Memory B cell (primary cell): Measurements from ENCODE around the gene SLC38A8.

Experiments used
- ATAC-seq: fragments of 150-1000 bp; cut with Tn5 transposase; 2 replicates; pipeline ENCODE4 v1.10.0; 2021; ENCODE audit warnings: low read depth, mild to moderate bottlenecking, moderate library complexity
- DNase-seq, 2 donors: peaks; one replicate each; pipeline ENCODE4 v3.0.0; 2022; ENCODE audit warnings: low spot score in 2 of 2
- H3K27ac Mint-ChIP-seq: one replicate; pipeline ENCODE4 v1.8.0; 2022; ENCODE audit warnings: mild to moderate bottlenecking, moderate library complexity, mixed read lengths
- H3K27me3 Mint-ChIP-seq: one replicate; pipeline ENCODE4 v1.8.0; 2022; ENCODE audit warnings: mixed read lengths
- H3K36me3 Mint-ChIP-seq: one replicate; pipeline ENCODE4 v1.8.0; 2022; ENCODE audit warnings: mild to moderate bottlenecking, mixed read lengths
- H3K4me1 Mint-ChIP-seq: one replicate; pipeline ENCODE4 v1.8.0; 2022; ENCODE audit warnings: mixed read lengths
- H3K4me3 Mint-ChIP-seq: one replicate; pipeline ENCODE4 v1.8.0; 2022; ENCODE audit warnings: mild to moderate bottlenecking, moderate library complexity, mixed read lengths
- H3K9me3 Mint-ChIP-seq: one replicate; pipeline ENCODE4 v1.8.0; 2022; ENCODE audit warnings: mixed read lengths

Gene SLC38A8

GRCh38 chr16:83975590-83976260 lies 66.9 kb downstream of the SLC38A8 start:
- H3K4me1 Mint-ChIP-seq = peaks cover 2% of the 10 kb centered on the region
- no peak for DNase-seq

DNA sequence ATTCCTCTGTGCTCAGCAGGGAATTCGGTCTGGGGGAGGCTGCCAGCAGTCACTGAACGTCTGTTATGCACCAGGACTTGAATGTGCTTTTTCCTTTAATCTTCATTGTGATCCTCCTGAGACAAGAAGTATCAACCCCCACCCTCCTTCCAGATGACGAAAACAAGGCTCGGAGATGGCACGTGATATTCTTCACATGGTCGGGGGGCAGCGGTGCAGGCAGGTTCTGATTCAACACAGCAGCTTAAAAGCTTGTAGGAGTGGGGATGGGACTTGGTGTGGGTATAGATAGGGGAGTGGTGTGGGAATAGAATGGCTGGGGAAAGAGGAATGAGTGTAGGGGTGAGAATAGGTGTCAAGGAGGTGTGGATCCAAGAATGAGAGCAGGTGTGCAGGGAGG lies 68.1 kb downstream of the SLC38A8 start:
- ATAC-seq = no peak

More at GRCh38 chr16:83975590-83976260, 66.9 kb downstream of the SLC38A8 start:
- Mint-ChIP-seq H3K4me3 (no peak overlapping the region), H3K27ac (no peak overlapping the region), H3K36me3 (peaks cover 2% of the 10 kb centered on the region), H3K9me3 (peaks cover 6% of the 10 kb centered on the region), H3K27me3 (peaks cover 15% of the 10 kb centered on the region)
- ATAC-seq = no peak

DNA sequence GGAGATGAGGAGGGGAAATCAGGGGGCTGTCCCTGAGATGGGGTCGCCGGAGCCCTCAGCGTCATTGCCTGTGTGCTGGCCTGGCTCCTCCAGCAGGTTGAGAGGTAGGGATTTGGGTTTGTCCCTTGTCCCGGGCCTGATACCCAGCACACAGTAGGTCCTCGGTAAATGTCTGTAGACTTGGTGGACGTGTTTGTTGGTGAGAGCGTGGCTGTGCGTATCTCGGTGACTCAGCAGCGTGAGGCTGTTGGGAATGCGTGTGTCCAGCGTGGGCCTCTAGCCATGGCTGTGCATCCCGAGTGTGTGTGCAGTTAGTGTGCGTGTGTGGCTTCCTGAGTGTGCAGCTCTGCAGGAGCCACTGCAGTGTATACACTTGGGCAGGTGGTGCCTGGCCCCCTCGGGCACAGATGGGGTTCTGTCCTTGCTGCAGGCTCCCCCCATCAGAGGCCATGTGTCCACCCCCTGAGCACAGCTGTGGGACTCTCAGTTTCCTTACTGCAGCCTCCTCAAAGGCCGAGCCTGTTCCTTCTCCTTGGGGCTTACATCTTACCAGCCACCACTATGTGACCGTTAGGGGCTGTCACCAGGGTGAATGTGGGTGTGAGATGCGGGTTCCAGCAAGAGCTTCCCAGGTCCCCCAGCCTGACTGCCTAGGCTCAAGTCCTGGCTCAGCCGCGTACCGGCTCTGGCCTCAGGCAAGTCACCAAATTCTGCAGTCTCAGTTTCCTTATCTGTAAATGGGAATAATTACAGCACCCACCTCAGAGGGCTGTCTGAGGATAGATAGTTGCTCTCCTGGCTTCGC lies 68.8 kb downstream of the SLC38A8 start:
- Mint-ChIP-seq H3K4me1 (peaks cover 6% of the 10 kb centered on the region), H3K27me3 (peaks cover 24% of the 10 kb centered on the region), H3K36me3 (peaks cover 2% of the 10 kb centered on the region), H3K9me3 (peaks cover 3% of the 10 kb centered on the region), H3K27ac (no peak overlapping the region), H3K4me3 (no peak overlapping the region)
- DNase-seq (no peak), ATAC-seq (no peak)

More for the DNA sequence above, 68.1 kb downstream of the SLC38A8 start:
- DNase-seq = no peak
- H3K4me1 Mint-ChIP-seq = peaks cover 2% of the 10 kb centered on the region
- H3K36me3 Mint-ChIP-seq = peaks cover 2% of the 10 kb centered on the region
- H3K27me3 Mint-ChIP-seq = peaks cover 20% of the 10 kb centered on the region
- peaks cover 6% of the 10 kb centered on the region for H3K9me3 Mint-ChIP-seq
- H3K4me3 Mint-ChIP-seq = no peak overlapping the region
- no peak overlapping the region for H3K27ac Mint-ChIP-seq

- Mint-ChIP-seq H3K4me3 (no peak overlapping the region), H3K27ac (no peak overlapping the region), H3K9me3 (peaks cover 2% of the 10 kb centered on the region), H3K4me1 (peaks cover 6% of the 10 kb centered on the region), H3K27me3 (peaks cover 24% of the 10 kb centered on the region), H3K36me3 (peaks cover 2% of the 10 kb centered on the region)
- DNase-seq (no peak), ATAC-seq (no peak)
Measured at GRCh38 chr16:83973077-83973476, 69.5 kb downstream of the SLC38A8 start.

GRCh38 chr16:83972256-83973008 lies 70.2 kb downstream of the SLC38A8 start:
- no peak for ATAC-seq

GRCh38 chr16:83971165-83972130 lies 71.1 kb downstream of the SLC38A8 start:
- Mint-ChIP-seq H3K4me1 (peaks cover 10% of the 10 kb centered on the region), H3K36me3 (peaks cover 5% of the 10 kb centered on the region), H3K9me3 (peaks cover 2% of the 10 kb centered on the region), H3K27me3 (peaks cover 27% of the 10 kb centered on the region), H3K27ac (no peak overlapping the region), H3K4me3 (no peak overlapping the region)
- DNase-seq (no peak), ATAC-seq (no peak)

More at GRCh38 chr16:83972256-83973008, 70.2 kb downstream of the SLC38A8 start:
- H3K27ac Mint-ChIP-seq = no peak overlapping the region
- no peak overlapping the region for H3K4me3 Mint-ChIP-seq
- peaks cover 2% of the 10 kb centered on the region for H3K9me3 Mint-ChIP-seq
- H3K4me1 Mint-ChIP-seq = peaks cover 10% of the 10 kb centered on the region
- peaks cover 5% of the 10 kb centered on the region for H3K36me3 Mint-ChIP-seq
- H3K27me3 Mint-ChIP-seq = peaks cover 27% of the 10 kb centered on the region
- DNase-seq = no peak

- ATAC-seq = no peak
- no peak overlapping the region for H3K27ac Mint-ChIP-seq
Measured at GRCh38 chr16:83970430-83970815, 72.2 kb downstream of the SLC38A8 start.

DNA sequence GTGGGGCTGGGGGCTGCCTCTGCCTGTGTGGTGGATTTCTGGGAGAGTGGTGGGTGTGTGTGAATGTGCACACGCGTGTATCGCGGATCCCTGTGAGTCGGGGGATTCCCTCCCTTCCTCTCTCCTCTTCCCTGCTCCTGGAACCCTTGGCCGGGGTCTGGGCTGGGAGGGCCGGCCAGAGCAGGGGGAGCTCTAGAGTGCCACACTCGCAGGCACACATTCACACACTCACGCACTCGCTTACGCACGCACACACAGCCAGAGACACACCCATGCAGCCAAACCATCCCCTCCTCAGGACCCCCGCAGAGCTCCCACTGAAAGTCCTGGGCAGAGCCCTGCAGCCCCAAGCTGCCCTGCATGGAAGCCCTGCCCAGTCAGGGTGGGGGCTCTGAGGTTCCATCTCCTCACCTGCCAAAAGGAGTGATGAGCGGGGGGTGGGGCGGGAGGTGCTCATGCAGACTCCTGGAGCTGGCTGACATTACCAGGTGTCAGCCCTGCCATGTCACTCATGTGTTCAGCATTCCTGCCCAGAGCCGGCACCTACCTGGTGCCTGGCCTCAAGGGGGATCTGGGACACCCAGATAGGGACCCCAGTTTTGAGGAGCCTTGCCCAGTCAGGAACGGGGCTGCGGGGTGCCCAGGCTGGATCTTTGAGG lies 72.7 kb downstream of the SLC38A8 start:
- Mint-ChIP-seq H3K27ac (no peak overlapping the region), H3K9me3 (peaks cover 2% of the 10 kb centered on the region), H3K4me1 (peaks cover 10% of the 10 kb centered on the region), H3K27me3 (peaks cover 21% of the 10 kb centered on the region), H3K4me3 (peak overlapping the region; percentile 41), H3K36me3 (peaks cover 7% of the 10 kb centered on the region)
- no peak for ATAC-seq
- no peak for DNase-seq

More at GRCh38 chr16:83970430-83970815, 72.2 kb downstream of the SLC38A8 start:
- Mint-ChIP-seq H3K4me1 (peaks cover 10% of the 10 kb centered on the region), H3K27me3 (peaks cover 26% of the 10 kb centered on the region), H3K4me3 (no peak overlapping the region), H3K9me3 (peaks cover 2% of the 10 kb centered on the region), H3K36me3 (peaks cover 7% of the 10 kb centered on the region)
- no peak for DNase-seq

DNA sequence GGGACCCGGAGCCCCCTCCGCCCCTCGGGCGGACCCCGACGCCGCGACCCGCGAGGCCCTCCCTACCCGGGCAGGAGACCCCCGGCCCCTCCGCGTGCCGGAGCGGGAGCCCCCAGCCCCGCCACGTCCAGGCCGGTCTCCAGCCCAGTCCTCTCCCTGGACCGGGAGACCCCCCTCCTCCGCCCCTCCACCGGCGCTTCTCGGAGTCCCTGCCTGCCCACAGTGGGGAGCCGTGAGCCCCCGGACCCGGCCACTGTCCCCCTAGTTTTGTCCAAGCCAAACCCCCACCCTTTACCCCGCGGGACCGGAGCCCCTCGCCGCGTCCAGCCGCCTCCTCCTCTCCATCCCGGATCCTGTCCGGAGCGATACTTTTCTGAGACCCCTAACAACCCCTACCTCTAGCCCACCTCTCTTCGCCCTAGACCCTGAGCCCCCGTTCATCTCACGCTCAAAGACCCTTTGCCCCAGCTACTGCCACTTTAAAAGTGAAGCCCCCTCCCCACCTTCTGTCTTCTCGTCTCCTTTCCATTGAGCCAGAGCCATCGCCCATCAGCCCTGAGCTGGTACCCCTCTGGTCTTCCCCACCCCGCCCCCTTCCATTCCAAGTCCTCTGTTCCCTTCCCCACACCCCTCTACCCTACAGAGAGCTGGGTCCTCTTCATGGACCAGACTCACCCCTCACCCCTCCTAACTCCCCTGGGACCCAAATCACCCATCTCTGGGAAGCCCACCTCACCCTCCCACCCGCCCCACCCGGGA lies 73.5 kb downstream of the SLC38A8 start:
- peaks cover 8% of the 10 kb centered on the region for H3K4me1 Mint-ChIP-seq
- ATAC-seq (no peak), DNase-seq (no peak)

GRCh38 chr16:83968306-83968851 lies 74.2 kb downstream of the SLC38A8 start:
- DNase-seq (no peak), ATAC-seq (no peak)
- peaks cover 15% of the 10 kb centered on the region for H3K27me3 Mint-ChIP-seq
- no peaks in the 10 kb centered on the region for H3K9me3 Mint-ChIP-seq
- no peak overlapping the region for H3K4me3 Mint-ChIP-seq
- H3K36me3 Mint-ChIP-seq = peaks cover 5% of the 10 kb centered on the region
- peaks cover 8% of the 10 kb centered on the region for H3K4me1 Mint-ChIP-seq
- no peak overlapping the region for H3K27ac Mint-ChIP-seq

More for the DNA sequence above, 73.5 kb downstream of the SLC38A8 start:
- Mint-ChIP-seq H3K36me3 (peaks cover 5% of the 10 kb centered on the region), H3K4me3 (peak overlapping the region; percentile 74), H3K27me3 (peaks cover 15% of the 10 kb centered on the region), H3K27ac (no peak overlapping the region), H3K9me3 (no peaks in the 10 kb centered on the region)

GRCh38 chr16:83967838-83968305 lies 74.7 kb downstream of the SLC38A8 start, which contains the start of gene NECAB2:
TSS of gene NECAB2 (plus strand) at chr16:83968244. CDS start at chr16:83968649, 405 bp downstream.
- no peaks in the 10 kb centered on the region for H3K9me3 Mint-ChIP-seq
- peaks cover 5% of the 10 kb centered on the region for H3K36me3 Mint-ChIP-seq
- peak within 1 kb of the TSS; percentile 80 for H3K4me3 Mint-ChIP-seq
- H3K4me1 Mint-ChIP-seq = peaks cover 8% of the 10 kb centered on the region
- DNase-seq (no peak), ATAC-seq (peak; percentile 47)
- peak within 1 kb of the TSS; percentile 23 for H3K27ac Mint-ChIP-seq
- peaks cover 15% of the 10 kb centered on the region for H3K27me3 Mint-ChIP-seq

DNA sequence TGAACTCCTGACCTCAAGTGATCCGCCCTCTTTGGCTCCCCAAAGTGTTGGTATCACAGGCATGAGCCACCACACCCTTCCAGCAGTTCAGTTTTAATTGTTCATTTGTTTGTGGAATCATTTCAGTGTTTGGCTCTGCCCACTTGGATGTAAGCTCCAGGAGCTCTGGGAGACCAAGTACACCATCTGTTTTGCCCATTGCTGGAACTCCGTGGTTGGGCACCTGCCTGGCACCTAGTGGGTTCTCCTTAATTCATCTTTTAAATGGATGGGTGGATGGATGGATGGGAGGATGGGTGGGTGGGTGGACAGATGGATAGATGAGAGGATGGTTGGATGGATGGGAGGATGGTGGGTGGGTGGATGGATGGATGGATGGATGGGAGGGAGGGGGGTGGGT lies 75.5 kb downstream of the SLC38A8 start:
- H3K4me3 Mint-ChIP-seq = no peak overlapping the region
- no peak overlapping the region for H3K27ac Mint-ChIP-seq
- DNase-seq (no peak), ATAC-seq (no peak)
- no peaks in the 10 kb centered on the region for H3K9me3 Mint-ChIP-seq
- H3K27me3 Mint-ChIP-seq = peaks cover 15% of the 10 kb centered on the region
- peaks cover 5% of the 10 kb centered on the region for H3K36me3 Mint-ChIP-seq
- H3K4me1 Mint-ChIP-seq = peaks cover 8% of the 10 kb centered on the region
